EL (cell line): Measurements from ENCODE around the gene COBL.
A peak's percentile ranks its signal among the peaks of the same experiment; 100 is the strongest.

Experiments
- DNase-seq: peaks from one replicate; pipeline ENCODE4 v3.0.0-alpha.2; 2016

COBL gene

GRCh38 chr7:51316666-51317581, at the start of gene COBL:
COBL (minus strand) TSS chr7:51316809; CDS start chr7:51316633, 176 bp downstream.
- DNase-seq = no peak

- DNase-seq = no peak
Observed at GRCh38 chr7:51366172-51366728, 49.6 kb upstream of the COBL start.

- no peak for DNase-seq
Observed at GRCh38 chr7:51357821-51358220, 41.2 kb upstream of the COBL start.

- no peak for DNase-seq
Observed at GRCh38 chr7:51356849-51357516, 40.4 kb upstream of the COBL start.

- no peak for DNase-seq
Observed at GRCh38 chr7:51354897-51355296, 38.3 kb upstream of the COBL start.

GRCh38 chr7:51354434-51354833, 37.8 kb upstream of the COBL start:
- DNase-seq = no peak

GRCh38 chr7:51352174-51353100, 35.8 kb upstream of the COBL start:
- no peak for DNase-seq

- no peak for DNase-seq
Observed at GRCh38 chr7:51351661-51352060, 35.1 kb upstream of the COBL start.

- DNase-seq = no peak
Observed at GRCh38 chr7:51350546-51350896, 33.9 kb upstream of the COBL start.

GRCh38 chr7:51349820-51350545, 33.4 kb upstream of the COBL start:
- peak; percentile 1 for DNase-seq

GRCh38 chr7:51346126-51346525, 29.5 kb upstream of the COBL start:
- DNase-seq = no peak

- no peak for DNase-seq
Observed at GRCh38 chr7:51344406-51345138, 28.0 kb upstream of the COBL start.

GRCh38 chr7:51340936-51341335, 24.3 kb upstream of the COBL start:
- DNase-seq = no peak

GRCh38 chr7:51340029-51340838, 23.6 kb upstream of the COBL start:
- DNase-seq = no peak

GRCh38 chr7:51335057-51335456, 18.4 kb upstream of the COBL start:
- no peak for DNase-seq

GRCh38 chr7:51329696-51330263, 13.2 kb upstream of the COBL start:
- DNase-seq = no peak

- no peak for DNase-seq
Observed at GRCh38 chr7:51328351-51328801, 11.8 kb upstream of the COBL start.

- DNase-seq = no peak
Observed at GRCh38 chr7:51327287-51327717, 10.7 kb upstream of the COBL start.

GRCh38 chr7:51326656-51327286, 10.2 kb upstream of the COBL start:
- DNase-seq = no peak
